AML-193 (cell line): ENCODE data around the gene ELOVL7.
"Not testable (repeated sequence)": the region's sequence is repeated elsewhere in the genome, so short reads cannot be mapped to it uniquely, and the experiment has no call there.

Experiments
- DNase-seq, 2 experiments: peaks; one replicate each; lab custom pipeline; 2025; lab: John Stamatoyannopoulos, UW

ELOVL7 gene

GRCh38 chr5:60830581-60831127, 13.4 kb downstream of the ELOVL7 start:
- no peak for DNase-seq

- no peak for DNase-seq
Observed at GRCh38 chr5:60829490-60830266, 14.4 kb downstream of the ELOVL7 start.

DNA sequence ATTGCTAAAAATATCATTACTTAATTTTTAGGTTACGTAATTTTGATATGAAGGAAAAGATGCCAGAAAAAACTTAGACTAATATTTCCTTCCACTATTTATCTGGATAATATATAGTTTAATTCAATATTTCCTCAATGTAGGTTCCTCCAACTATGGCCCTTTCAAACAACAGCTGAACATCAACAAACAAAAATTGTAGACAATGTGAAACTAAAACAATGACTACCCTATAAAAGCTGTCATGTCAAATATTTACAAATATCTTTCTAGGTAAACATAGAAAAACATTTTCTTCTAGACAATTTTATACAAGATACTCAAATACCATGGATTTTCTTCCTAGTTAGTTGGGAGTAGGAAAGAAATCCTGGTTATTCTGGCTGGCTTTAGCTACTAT, 16.9 kb downstream of the ELOVL7 start:
- DNase-seq, result no peak

DNA sequence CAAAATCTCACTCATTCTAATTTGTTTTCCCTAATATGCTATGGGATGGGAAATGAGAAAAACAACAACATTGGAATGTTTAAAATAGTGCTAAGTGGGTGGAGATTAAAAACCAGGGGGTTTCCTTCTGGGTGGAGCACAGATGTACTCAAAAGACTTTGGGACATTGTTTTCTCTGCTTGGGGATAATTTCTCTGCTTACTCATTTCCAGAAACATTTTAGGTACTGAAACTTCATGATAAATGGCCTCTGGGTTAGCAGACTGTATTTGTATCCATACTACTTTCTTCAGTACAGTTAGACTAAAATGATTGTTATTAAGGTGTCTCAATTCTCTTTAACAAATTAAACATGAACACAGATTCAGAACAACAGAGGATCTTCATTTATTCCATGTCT, 17.4 kb downstream of the ELOVL7 start:
- DNase-seq, result no peak

GRCh38 chr5:60823574-60823973, 20.5 kb downstream of the ELOVL7 start:
- no peak for DNase-seq

GRCh38 chr5:60822285-60822556, 21.8 kb downstream of the ELOVL7 start:
- DNase-seq, result no peak

- no peak for DNase-seq
Observed at GRCh38 chr5:60821488-60822284, 22.4 kb downstream of the ELOVL7 start.

GRCh38 chr5:60820593-60821487, 23.2 kb downstream of the ELOVL7 start:
- DNase-seq, result peak; percentile 38 to 61

- not testable (repeated sequence) for DNase-seq
Observed at GRCh38 chr5:60816138-60816537, 27.9 kb downstream of the ELOVL7 start.

DNA sequence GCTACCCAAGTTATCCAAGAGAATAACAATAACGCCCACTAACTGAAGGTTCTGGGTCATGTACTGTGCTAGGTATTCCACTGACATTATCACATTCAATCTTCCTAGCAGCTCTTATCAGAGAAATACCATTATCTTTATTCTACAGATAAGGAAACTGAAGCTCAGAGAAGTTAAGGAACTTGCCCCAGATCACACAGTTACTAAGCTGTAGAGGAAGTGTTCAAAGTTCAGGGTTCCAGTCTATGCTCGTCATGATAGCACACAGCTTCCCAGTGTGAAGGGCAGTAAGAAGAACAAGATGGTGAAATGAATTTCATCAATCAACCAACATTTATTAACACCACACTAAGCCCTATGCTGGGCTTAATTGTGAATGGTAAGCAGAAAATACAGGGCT, 29.6 kb downstream of the ELOVL7 start:
- DNase-seq, result no peak

DNA sequence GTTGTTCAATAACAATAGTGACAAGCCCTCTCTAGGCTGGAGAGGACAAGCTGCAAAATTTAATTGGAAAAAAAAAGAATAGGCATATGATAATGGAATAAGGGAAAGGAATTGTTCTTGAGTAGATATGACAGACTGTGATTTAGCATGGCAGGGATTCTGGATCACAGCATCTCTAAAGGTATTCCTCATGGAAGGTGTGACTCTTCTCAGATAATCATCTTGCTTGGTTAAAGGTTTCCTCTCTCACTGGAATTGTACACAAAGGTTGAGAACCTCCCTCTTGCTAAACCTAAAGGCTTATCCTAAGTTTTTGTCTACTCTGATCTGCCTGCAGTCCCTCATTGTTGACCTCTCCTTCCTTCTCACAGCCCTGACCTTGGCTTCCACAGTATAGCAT, 31.6 kb downstream of the ELOVL7 start:
- DNase-seq, result no peak

DNA sequence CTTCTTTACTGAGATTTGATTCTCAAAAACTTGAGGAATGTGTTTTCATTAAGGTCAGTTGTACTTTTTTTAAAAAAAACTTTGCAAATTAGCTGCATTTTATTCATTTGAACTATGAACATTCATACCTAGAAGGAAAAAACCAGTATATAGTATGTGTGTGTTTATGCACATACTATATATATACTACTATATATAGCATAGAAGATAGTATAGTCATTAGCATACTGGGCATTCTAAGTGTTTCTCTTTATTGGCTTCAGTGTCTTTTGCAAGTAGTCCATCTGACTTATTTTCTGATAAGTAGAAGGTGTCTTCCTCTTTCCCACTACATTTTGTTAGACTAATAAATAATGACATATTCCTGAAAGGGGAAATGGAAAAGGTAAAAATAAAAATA, 33.0 kb downstream of the ELOVL7 start:
- no peak for DNase-seq

- no peak for DNase-seq
Observed at GRCh38 chr5:60810438-60811085, 33.5 kb downstream of the ELOVL7 start.

GRCh38 chr5:60809891-60810425, 34.1 kb downstream of the ELOVL7 start:
- DNase-seq, result no peak

GRCh38 chr5:60806591-60807243, 37.4 kb downstream of the ELOVL7 start:
- DNase-seq, result no peak

- DNase-seq, result no peak
Observed at GRCh38 chr5:60805463-60805862, 38.6 kb downstream of the ELOVL7 start.

GRCh38 chr5:60803712-60804111, 40.4 kb downstream of the ELOVL7 start:
- no peak for DNase-seq

GRCh38 chr5:60802986-60803385, 41.1 kb downstream of the ELOVL7 start:
- DNase-seq, result no peak

- DNase-seq, result no peak
Observed at GRCh38 chr5:60802226-60802625, 41.8 kb downstream of the ELOVL7 start.

- DNase-seq, result no peak
Observed at GRCh38 chr5:60797482-60798153, 46.5 kb downstream of the ELOVL7 start.
